NCI-H82 treated with DMSO at 0.1 percent for 48 hours (cell line): Measurements from ENCODE around the gene WBP2.
"Not testable (repeated sequence)": the region's sequence is repeated elsewhere in the genome, so short reads cannot be mapped to it uniquely, and the experiment has no call there.

Experiments
- DNase-seq: peaks from one replicate; lab custom pipeline; 2025; ENCODE audit not compliant: unreplicated experiment; lab: John Stamatoyannopoulos, UW

The WBP2 gene

GRCh38 chr17:75889454-75889853 lies 34.3 kb upstream of the WBP2 start:
- DNase-seq: no peak

- no peak for DNase-seq
These were observed 33.3 kb upstream of the WBP2 start for GRCh38 chr17:75888484-75888883.

GRCh38 chr17:75885860-75886259 lies 30.7 kb upstream of the WBP2 start:
- DNase-seq: not testable (repeated sequence)

GRCh38 chr17:75885431-75885830 lies 30.3 kb upstream of the WBP2 start:
- no peak for DNase-seq

DNA sequence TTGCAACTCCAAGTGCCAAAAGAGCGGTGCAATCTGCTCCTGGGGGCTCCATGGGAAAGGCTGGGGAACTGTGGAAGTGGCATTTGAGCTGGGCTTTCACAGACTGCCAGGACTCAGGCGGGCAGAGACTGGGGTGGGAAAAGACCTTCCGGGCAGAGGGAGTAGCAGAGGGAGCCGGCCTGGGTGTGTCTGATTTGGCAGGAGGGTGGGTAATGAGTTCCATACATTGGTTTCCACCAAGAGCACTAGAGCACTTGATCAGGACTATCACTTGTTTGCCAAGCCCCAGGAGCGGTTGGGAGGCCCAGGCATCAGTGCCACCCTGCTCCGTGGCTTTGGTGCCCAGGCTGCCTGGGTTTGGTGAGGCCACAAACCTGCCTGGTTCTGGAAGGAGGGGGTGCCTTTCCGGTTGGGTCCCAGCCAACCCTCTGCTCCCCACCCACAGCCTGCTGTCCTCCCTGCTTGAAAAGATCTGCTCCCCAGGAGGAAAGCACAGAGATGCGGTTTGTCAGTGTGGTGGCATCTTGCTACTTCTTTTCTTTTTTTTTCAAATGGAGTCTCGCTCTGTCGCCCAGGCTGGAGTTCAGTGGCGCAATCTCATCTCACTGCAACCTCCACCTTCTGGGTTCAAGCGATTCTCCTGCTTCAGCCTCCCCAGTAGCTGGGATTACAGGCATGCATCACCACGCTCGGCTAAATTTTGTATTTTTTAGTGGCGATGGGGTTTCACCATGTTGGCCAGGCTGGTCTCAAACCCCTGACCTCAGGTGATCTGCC lies 26.7 kb upstream of the WBP2 start:
- DNase-seq: no peak

DNA sequence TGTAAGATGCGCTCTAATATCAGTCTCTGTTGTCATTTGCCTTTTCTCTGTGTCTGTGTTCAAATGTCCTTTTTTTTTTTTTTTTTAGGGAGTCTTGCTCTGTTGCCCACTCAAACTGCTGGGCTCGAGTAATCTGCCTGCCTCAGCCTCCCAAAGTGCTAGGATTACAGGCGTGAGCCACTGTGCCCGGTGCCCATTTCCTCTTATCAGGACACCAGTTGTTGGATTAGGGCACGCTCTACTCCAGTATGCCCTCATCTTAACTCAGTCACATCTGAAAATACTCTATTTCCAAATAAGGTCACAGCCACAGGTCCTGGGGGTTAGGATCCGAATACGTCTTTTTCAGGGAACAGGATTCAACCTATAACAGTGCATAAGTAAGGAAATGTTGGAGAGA lies 25.1 kb upstream of the WBP2 start:
- no peak for DNase-seq

DNA sequence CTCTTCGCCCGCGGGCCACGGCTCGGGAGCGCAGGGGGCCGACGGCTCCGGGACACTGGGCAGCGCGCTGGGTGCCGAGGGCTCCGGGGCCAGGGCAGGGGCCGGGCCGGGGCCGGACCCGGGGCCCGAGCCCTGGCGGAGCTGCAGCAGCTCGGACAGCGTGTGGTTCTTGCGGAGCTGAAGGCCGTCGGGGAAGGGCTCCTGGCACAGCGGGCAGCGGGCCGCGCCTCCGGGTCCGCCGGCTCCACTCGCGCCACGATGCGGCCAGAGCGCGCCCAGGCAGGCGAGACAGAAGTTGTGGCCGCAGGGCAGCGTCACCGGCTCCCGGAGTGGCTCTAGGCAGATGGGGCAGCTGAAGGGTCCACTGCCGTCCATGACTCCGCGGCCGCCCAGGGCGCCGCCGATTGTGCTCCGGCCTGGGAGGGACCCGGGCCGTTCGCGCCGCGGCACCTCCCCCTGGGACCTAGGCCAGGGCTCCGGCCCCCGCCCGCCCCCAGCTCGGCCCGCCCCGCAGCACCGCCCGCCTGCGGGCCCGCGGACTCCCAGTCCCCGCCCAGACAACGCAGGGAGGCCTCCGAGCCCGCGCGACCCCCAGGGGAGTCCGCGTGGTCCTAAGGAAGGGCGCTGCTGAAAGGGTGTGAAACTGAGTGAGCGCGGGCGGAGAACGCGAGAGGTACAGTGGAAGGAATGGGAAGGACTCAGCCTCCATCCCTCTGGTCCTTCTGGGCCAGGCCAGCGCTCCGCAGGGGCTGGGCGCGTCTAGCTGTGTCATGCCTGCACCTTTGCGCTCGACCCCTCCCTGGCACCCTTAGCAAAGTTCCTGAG lies 23.3 kb upstream of the WBP2 start, which contains the start of gene TRIM47:
Gene TRIM47 (minus strand): TSS at position 408 of the 825 bp plus-strand sequence. CDS start 33 bp downstream, at position 375.
- DNase-seq: no peak

DNA sequence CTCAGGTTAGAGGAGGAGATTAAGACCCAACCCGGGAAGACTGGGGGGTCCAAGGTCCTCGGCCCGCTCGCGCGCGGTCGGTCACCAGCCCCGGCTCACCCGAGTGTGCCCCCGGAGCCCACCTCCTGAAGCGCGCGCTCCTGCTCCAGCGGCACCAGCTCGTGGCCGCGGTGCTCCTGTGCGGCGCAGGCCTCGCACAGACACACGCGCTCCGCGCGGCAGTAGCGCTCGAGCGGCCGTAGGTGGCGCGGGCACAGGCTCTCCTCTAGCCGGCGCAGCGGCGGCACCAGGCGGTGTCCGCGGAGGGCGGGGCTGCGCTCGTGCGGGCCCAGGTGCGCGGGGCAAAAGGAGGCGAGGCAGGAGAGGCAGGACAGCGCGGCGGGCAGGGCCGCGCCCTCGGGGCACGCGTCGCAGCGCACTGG lies 22.6 kb upstream of the WBP2 start:
- DNase-seq: peak; percentile 30

- no peak for DNase-seq
These were observed 22.0 kb upstream of the WBP2 start for GRCh38 chr17:75876938-75877751.

- no peak for DNase-seq
These were observed 21.2 kb upstream of the WBP2 start for GRCh38 chr17:75876190-75876937.

DNA sequence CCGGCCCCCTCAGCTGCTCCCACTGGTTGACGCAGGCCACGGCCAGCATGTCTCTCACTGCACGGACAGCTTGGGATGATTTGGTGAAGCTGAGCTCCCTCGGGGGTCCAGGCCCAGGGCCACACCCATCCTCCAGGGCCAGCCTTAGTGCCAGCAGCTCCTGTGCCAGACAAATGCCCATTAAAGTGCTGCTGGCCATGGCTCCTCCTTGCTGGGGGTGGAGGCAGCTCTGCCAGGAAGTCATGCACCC lies 20.7 kb upstream of the WBP2 start:
- no peak for DNase-seq

- no peak for DNase-seq
These were observed 20.2 kb upstream of the WBP2 start for GRCh38 chr17:75875182-75875939.

DNA sequence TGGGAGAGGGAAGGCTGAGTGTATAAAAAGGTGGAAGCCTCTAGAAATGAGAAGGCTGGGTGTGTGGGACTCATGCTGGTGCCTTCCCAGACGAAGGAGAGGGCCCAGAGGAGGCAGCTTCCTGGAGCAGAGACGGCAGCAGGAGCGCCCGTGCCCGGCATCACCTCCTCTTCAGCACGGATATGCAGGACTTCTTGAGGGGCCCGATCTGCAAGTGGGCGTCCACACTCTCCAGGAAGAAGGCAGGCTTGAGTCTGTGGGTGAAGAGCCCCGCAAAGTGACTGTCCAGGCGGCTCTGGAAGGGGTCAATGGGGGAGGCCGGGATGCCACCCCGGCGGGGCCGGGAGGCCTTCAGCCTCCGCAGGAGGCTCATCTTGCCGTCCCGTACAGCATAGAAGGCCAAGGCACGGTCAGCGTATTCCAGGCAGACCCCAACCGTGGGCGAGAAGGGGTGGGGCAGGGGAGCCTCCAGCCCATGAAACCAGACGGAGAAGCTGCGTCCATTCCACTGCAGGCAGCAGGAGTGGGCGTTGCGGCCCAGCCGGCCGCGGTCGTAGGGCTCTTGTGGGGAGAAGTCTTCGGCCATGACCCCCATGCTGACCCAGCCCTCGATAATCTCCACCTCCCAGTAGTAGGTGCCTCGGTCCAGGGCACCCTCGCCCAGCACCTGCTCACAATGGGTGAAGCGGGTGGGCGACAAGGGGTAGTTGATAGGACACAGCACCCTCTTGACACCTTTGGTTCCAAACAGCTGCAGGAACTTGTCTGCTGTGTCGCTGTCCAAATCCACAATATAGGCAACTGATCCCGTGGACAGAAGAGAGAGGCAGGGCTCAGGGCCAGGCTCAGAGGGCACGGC lies 19.4 kb upstream of the WBP2 start:
- DNase-seq: no peak

DNA sequence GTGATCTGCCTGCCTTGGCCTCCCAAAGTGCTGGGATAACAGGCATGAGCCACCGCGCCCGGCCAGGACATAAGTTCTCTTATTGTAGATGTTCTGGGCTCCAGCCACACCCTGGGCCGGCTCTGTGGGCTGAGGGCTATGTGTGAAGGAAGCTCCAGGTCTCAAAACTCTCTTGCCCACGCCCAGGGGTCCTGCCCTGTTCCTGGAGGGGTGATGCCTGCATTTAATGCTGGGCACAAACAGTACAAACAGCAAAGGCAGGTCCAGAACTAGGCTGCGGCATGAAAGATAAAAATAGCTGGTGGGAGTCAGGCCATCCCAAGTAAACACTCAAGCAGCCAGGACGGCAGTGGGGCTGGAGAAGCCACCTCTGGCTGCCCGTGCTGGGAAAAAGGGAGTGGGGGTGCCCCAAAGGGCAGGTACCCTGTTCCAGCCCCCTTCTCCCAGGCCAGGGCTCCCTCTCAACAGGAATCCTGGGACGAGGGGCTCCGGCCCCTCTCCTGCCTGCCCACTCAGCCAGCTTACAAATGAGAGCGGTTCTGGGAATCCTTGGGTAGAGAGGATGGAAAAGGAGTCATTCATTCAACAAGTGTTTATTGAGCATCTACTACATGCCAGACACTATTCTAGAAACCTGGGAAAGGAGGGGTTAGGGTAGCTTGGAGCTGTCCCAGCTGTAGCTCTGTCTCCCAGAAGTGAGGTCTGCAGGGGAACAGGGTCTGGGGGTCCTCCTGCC lies 18.6 kb upstream of the WBP2 start:
- DNase-seq: no peak

DNA sequence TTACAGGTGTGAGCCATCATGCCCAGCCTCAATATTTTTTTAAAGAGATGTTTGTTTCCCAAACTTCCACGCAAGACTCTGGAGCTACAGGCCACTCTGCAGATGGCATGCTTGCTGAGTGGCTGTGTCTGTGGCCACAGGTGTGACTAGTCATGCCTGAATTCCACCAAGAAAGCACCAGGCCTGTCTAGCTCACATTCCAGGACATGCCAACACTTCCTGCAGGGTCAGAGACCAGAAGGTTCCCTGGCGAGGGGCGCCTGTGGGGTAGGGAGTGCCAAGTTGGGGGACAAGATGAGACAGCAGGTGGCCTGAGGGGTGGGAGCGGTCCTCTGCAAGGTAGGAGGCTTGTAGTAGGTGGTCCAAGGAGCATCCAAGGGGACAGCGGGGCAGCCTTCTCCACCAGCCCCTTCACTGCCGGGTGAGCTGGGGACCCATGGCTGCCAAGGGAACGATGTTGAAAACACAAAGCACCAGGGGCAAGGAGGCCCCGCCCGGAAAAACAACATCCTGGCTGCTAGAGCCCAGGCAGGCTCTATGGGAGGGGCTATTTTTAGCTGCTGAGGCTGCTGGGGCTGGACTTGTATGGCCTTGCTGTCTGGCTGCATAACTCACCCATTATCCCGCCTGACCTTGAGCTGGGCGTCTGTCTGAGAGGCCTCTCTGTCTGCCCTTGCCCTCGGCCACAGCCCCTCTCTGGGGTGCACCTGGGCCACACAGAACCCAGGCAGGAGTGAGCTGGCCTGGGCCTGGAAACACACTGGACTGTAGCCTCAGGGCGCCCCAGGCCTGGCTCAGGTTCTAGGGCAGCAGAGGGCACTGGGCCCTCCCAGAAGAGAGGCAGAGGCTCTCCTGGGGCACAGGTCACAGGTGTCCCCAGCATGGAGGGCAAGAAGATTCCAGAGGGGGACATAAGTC lies 17.6 kb upstream of the WBP2 start:
- no peak for DNase-seq

- not testable (repeated sequence) for DNase-seq
These were observed 15.1 kb upstream of the WBP2 start for GRCh38 chr17:75870228-75870627.

DNA sequence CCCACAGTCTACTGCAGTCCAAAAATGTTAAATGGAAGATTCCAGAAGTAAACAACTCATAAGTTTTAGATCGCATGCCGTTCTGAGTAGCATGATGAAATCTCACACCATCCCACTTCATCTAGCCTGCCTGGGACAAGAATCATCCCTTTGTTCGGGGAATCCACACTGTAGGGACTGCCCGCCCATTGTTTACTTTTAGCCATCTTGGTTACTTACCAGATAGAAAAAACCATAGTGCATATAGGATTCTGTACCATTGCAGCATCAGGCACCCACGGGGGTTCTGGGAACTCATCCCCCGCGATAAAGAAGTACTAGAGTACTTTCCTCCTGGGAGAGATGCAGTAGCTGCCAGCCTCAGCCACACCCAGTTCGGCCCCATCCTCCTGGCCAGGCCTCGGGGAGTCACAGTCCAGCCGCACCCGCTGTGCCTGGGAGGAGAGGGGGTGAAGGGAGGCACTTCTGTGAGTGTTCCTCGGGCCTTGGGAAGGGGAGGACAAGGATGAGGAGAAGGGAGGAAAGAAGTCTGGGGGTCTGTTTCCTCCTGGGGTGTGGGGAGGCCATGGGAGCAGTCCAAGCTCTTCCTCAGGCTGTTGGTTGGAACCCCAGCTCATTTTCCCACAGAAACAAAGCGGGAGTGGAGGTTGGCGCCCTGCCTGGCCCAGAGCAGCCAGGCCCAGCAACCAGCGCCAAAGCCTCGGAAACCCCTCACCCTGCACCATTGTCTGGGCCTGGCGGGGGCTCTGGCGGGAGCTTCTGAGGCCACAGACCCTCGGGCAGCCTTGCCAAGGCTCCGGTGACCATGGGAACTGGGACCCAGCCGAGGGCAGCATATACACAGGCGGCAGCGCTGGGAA lies 14.4 kb upstream of the WBP2 start:
- DNase-seq: no peak
